B cell (primary cell): ENCODE data around the gene EYS. TPM values are rescaled to one million over a fixed set of nuclear protein-coding genes. Genes with fewer than 3 reads are reported as not detected.

Experiments
- ATAC-seq: fragments of 200-7000 bp; cut with Tn5 transposase; one replicate; pipeline ENCODE4 v1.10.0; 2021; ENCODE audit warnings: low read depth, mild to moderate bottlenecking, moderate number of reproducible peaks, moderate library complexity
- CTCF ChIA-PET: fragments of 350-600 bp; sonication (Branson Sonifier 250); formaldehyde crosslinking; loops from one replicate; lab custom pipeline; 2021; ENCODE audit warnings: antibody characterized with exemption, inconsistent platforms; lab: Charles Lee
- POLR2A ChIA-PET: fragments of 350-600 bp; sonication (Branson Sonifier 250); formaldehyde crosslinking; loops from one replicate; lab custom pipeline; 2021; ENCODE audit warnings: antibody characterized with exemption; lab: Charles Lee
- DNase-seq: peaks from one replicate; pipeline ENCODE4 v3.0.0; 2013
- H2AFZ ChIP-seq: 2 replicates; pipeline ENCODE4 v1.6.1; 2012; ENCODE audit warnings: mild to moderate bottlenecking, low read depth, low read length; ENCODE audit not compliant: insufficient read depth, poor library complexity, severe bottlenecking
- H3K27ac ChIP-seq, 2 donors: 1 replicate in 1 of 2; 2 replicates in 1 of 2; pipeline ENCODE4 v1.5.1; 2012 to 2013; ENCODE audit warnings: low read length in 2 of 2, mild to moderate bottlenecking in 2 of 2, moderate library complexity in 1 of 2
- H3K27me3 ChIP-seq, 4 experiments: fragments of 200-600 bp in 1 of 4; sonication (generic) in 1 of 4; replicated peaks in 1 of 4; 1 replicate in 2 of 4; 2 replicates in 2 of 4; pipeline versions ENCODE4 v1.6.1 to v1.7.0; 2013 to 2016; ENCODE audit warnings: low read length in 3 of 4, mild to moderate bottlenecking in 2 of 4, mixed read lengths in 1 of 4, moderate library complexity in 1 of 4; ENCODE audit not compliant: insufficient read depth in 4 of 4, control insufficient read depth in 3 of 4; ENCODE audit errors: control extremely low read depth in 1 of 4
- H3K36me3 ChIP-seq, 2 experiments: replicated peaks in 1 of 2; 1 replicate in 1 of 2; 2 replicates in 1 of 2; pipeline versions ENCODE4 v1.6.1 to v1.7.1; 2013; ENCODE audit warnings: low read length in 1 of 2; ENCODE audit not compliant: insufficient read depth in 2 of 2, control insufficient read depth in 1 of 2; ENCODE audit errors: control extremely low read depth in 1 of 2, extremely low read depth in 1 of 2
- H3K4me1 ChIP-seq, 2 donors: fragments of 200-600 bp in 1 of 2; sonication (generic) in 1 of 2; 1 replicate in 1 of 2; 2 replicates in 1 of 2; pipeline versions ENCODE4 v1.5.1 to v1.6.1; 2013 to 2017; ENCODE audit warnings: low read length in 2 of 2; ENCODE audit not compliant: control insufficient read depth in 2 of 2, insufficient read depth in 2 of 2
- H3K4me2 ChIP-seq: replicated peaks from 2 replicates; pipeline ENCODE3; 2012; ENCODE audit warnings: mild to moderate bottlenecking, low read depth, low read length; ENCODE audit not compliant: poor library complexity, severe bottlenecking
- H3K4me3 ChIP-seq, 5 experiments: fragments of 200-600 bp in 1 of 5; sonication (generic) in 1 of 5; 1 replicate in 3 of 5; 2 replicates in 2 of 5; pipeline versions ENCODE4 v1.5.1 to v1.7.0; 2011 to 2016; ENCODE audit warnings: low read length in 4 of 5, mild to moderate bottlenecking in 4 of 5, low read depth in 2 of 5, control low read depth in 1 of 5, moderate library complexity in 1 of 5; ENCODE audit not compliant: insufficient read depth in 1 of 5; ENCODE audit errors: control extremely low read depth in 1 of 5, extremely low read depth in 1 of 5
- H3K79me2 ChIP-seq: fragments of 200-600 bp; sonication (generic); one replicate; pipeline ENCODE4 v1.6.0; 2016; ENCODE audit warnings: low read length; ENCODE audit not compliant: control insufficient read depth, insufficient read depth
- H3K9ac ChIP-seq: fragments of 200-600 bp; sonication (generic); 2 replicates; pipeline ENCODE4 v1.6.1; 2017; ENCODE audit warnings: mild to moderate bottlenecking, low read length, moderate library complexity
- H3K9me3 ChIP-seq, 3 donors: one replicate each; pipeline versions ENCODE4 v1.6.1 to v1.7.1; 2013; ENCODE audit warnings: low read length in 2 of 3; ENCODE audit not compliant: control insufficient read depth in 2 of 3, insufficient read depth in 1 of 3; ENCODE audit errors: control extremely low read depth in 1 of 3
- H4K20me1 ChIP-seq: 2 replicates; pipeline ENCODE4 v1.6.0; 2012; ENCODE audit warnings: mild to moderate bottlenecking, low read length; ENCODE audit not compliant: insufficient read depth, control insufficient read depth, poor library complexity, severe bottlenecking
- H3K27ac Mint-ChIP-seq: one replicate; pipeline ENCODE4 v1.8.0; 2021; ENCODE audit warnings: mixed read lengths
- H3K27me3 Mint-ChIP-seq: one replicate; pipeline ENCODE4 v1.8.0; 2021; ENCODE audit warnings: mixed read lengths
- H3K4me1 Mint-ChIP-seq: one replicate; pipeline ENCODE4 v1.8.0; 2021; ENCODE audit warnings: mixed read lengths
- H3K4me3 Mint-ChIP-seq: one replicate; pipeline ENCODE4 v1.8.0; 2021; ENCODE audit warnings: mixed read lengths
- H3K9me3 Mint-ChIP-seq: one replicate; pipeline ENCODE4 v1.8.0; 2022; ENCODE audit warnings: mixed read lengths; ENCODE audit not compliant: insufficient read depth
- CTCF ChIP-seq: fragments of 200-600 bp; IDR thresholded peaks from one replicate; pipeline ENCODE4 v1.8.0; 2022; ENCODE audit warnings: antibody characterized with exemption, mild to moderate bottlenecking
- EZH2 ChIP-seq: IDR thresholded peaks from 2 replicates; pipeline ENCODE4 v1.6.1; 2012; ENCODE audit warnings: borderline replicate concordance, low read depth, mild to moderate bottlenecking, moderate library complexity, low read length; ENCODE audit not compliant: insufficient read depth, poor library complexity, severe bottlenecking
- WGBS: methylation state at CpG from one replicate; pipeline ENCODE4 v1.1.5; 2013; ENCODE audit warnings: missing lambda C conversion rate; ENCODE audit not compliant: insufficient coverage; 5-methylcytosine and 5-hydroxymethylcytosine counted together
- intact Hi-C: fragments of 100-400 bp; cut with micrococcal nuclease; formaldehyde crosslinking; loops from one replicate; pipeline ENCODE4 v1.10.0; 2022
- polyA plus RNA-seq: library from polyadenylated mRNA; depleted of rRNA; stranded (reverse); fragments of >200 nt; gene quantifications from 2 replicates; pipeline ENCODE4 v1.2.3, GENCODE V29; 2012
- total RNA-seq, 2 donors: library from RNA; stranded (reverse); fragments of 120-200 nt in 1 of 2; gene quantifications; 1 replicate in 1 of 2; 2 replicates in 1 of 2; pipeline versions ENCODE4 v1.2.3 to v1.2.4, GENCODE V29; 2013 to 2022

Gene EYS
- total and polyA plus RNA-seq, 2 donors (not counting 1 experiment from before 2014, with no cell fraction given), result not detected

- POLR2A ChIA-PET, result no interaction called here
- ATAC-seq (no peak), DNase-seq (no peak)
- intact Hi-C loops, result no loop called here
- Histone ChIP-seq H3K27me3 (no peaks in the 10 kb centered on the region), H2AFZ (no peak overlapping the region), H3K4me3 (no peak overlapping the region), H3K79me2 (no peaks in the 10 kb centered on the region), H3K36me3 (no peaks in the 10 kb centered on the region), H3K9me3 (peaks cover 0 to 9% (median 0%) of the 10 kb centered on the region in 3 donors), H3K9ac (no peak overlapping the region), H4K20me1 (no peaks in the 10 kb centered on the region), H3K4me2 (no peak overlapping the region), H3K27ac (no peak overlapping the region), H3K4me1 (no peaks in the 10 kb centered on the region)
- WGBS, result 100% methylated on average over 1 of the region's 5 CpGs
- Mint-ChIP-seq H3K9me3 (peaks cover 3% of the 10 kb centered on the region), H3K4me1 (no peaks in the 10 kb centered on the region), H3K27ac (no peak overlapping the region), H3K27me3 (no peaks in the 10 kb centered on the region), H3K4me3 (no peak overlapping the region)
- CTCF ChIA-PET, result no interaction called here
- TF ChIP-seq EZH2, result no peak
- no peak for TF ChIP-seq CTCF
Measured at GRCh38 chr6:64376394-64376793, 1330.6 kb downstream of the EYS start.

- H3K9me3 ChIP-seq, result no peaks in the 10 kb centered on the region
- H3K4me3 ChIP-seq, result no peak overlapping the region
- H3K27me3 ChIP-seq, result no peaks in the 10 kb centered on the region
- Mint-ChIP-seq H3K9me3 (peaks cover 8% of the 10 kb centered on the region), H3K4me3 (no peak overlapping the region), H3K27ac (no peak overlapping the region), H3K27me3 (no peaks in the 10 kb centered on the region), H3K4me1 (no peaks in the 10 kb centered on the region)
- H3K9ac ChIP-seq, result no peak overlapping the region
- no peak overlapping the region for H3K4me2 ChIP-seq
- no peaks in the 10 kb centered on the region for H4K20me1 ChIP-seq
- WGBS, result 43% methylated on average over 1 of the region's 1 CpG
- ChIA-PET CTCF (no interaction called here), POLR2A (no interaction called here)
- no peak overlapping the region for H2AFZ ChIP-seq
- DNase-seq (no peak), ATAC-seq (no peak)
- no peaks in the 10 kb centered on the region for H3K4me1 ChIP-seq
- H3K36me3 ChIP-seq, result no peaks in the 10 kb centered on the region
- no peaks in the 10 kb centered on the region for H3K79me2 ChIP-seq
- no peak overlapping the region for H3K27ac ChIP-seq
- TF ChIP-seq CTCF, result no peak
- no peak for TF ChIP-seq EZH2
- intact Hi-C loops, result no loop called here
Measured at GRCh38 chr6:64357430-64357829, 1349.6 kb downstream of the EYS start.
